Activated CD4-positive, alpha-beta memory T cell treated with anti-CD3 and anti-CD28 coated beads, Interleukin-2, amount 10 ng/mL, durations not matched to agents 7 days and 5 days (primary cell): ENCODE measurements around the gene ATAT1. TPM values are rescaled to one million over a fixed set of nuclear protein-coding genes. Genes with fewer than 3 reads are reported as not detected.
A peak's percentile ranks its signal among the peaks of the same experiment; 100 is the strongest.

Experiments
- CTCF ChIA-PET: fragments of 350-600 bp; sonication (Branson Sonifier 250); formaldehyde crosslinking; loops from one replicate; lab custom pipeline; 2021; ENCODE audit warnings: antibody characterized with exemption, inconsistent platforms; lab: Charles Lee
- POLR2A ChIA-PET: fragments of 350-600 bp; sonication (Branson Sonifier 250); formaldehyde crosslinking; loops from one replicate; lab custom pipeline; 2021; ENCODE audit warnings: antibody characterized with exemption; lab: Charles Lee
- DNase-seq: peaks from one replicate; pipeline ENCODE4 v3.0.0-alpha.2; 2020
- H3K27ac Mint-ChIP-seq: one replicate; pipeline ENCODE4 v1.8.0; 2021; ENCODE audit warnings: mild to moderate bottlenecking, mixed read lengths
- H3K27me3 Mint-ChIP-seq: one replicate; pipeline ENCODE4 v1.8.0; 2021; ENCODE audit warnings: mixed read lengths
- H3K36me3 Mint-ChIP-seq: one replicate; pipeline ENCODE4 v1.8.0; 2021; ENCODE audit warnings: low read depth, mixed read lengths
- H3K4me1 Mint-ChIP-seq: one replicate; pipeline ENCODE4 v1.8.0; 2021; ENCODE audit warnings: mixed read lengths
- H3K4me3 Mint-ChIP-seq: one replicate; pipeline ENCODE4 v1.8.0; 2021; ENCODE audit warnings: mild to moderate bottlenecking, mixed read lengths
- H3K9me3 Mint-ChIP-seq: one replicate; pipeline ENCODE4 v1.8.0; 2021; ENCODE audit warnings: mixed read lengths
- total RNA-seq, 2 experiments: library from RNA; stranded (reverse); gene quantifications; one replicate each; pipeline ENCODE4 v1.2.3, GENCODE V29; 2021

Gene ATAT1
- total RNA-seq, 2 experiments from 2014 or later: 6.3 to 8.0 TPM

DNA sequence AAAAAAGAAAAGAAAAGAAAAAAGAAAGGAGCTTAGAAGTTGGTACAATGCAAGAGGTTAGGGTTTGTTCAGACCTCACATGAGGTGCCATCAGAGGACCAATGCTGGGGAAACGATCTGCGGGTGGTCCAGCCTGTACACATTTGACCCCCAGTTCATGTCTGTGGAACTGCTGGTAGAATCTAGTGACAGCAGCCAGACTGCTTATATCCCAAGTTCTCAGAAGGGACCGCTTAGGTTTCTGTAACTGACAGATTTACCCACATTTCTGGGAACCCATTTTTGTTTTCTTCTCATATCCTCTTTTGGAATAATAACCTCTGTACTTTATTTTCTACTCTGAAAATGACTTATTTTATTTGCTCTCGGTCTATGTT is 55.1 kb downstream of the ATAT1 start:
- Mint-ChIP-seq H3K27ac (peak overlapping the region; percentile 95), H3K4me3 (peak overlapping the region; percentile 93), H3K9me3 (no peaks in the 10 kb centered on the region), H3K4me1 (peaks cover 27% of the 10 kb centered on the region), H3K36me3 (peaks cover 89% of the 10 kb centered on the region), H3K27me3 (no peaks in the 10 kb centered on the region)
- ChIA-PET POLR2A (interaction anchor here (0.8 to 8.5 kb wide), 13 partner anchors 10 to 149 kb away, joined by 3 to 561 read pairs (median 17); partner anchors contain the start of genes DHX16, MDC1, MRPS18B and NRM), CTCF (interaction anchor here (0.7 to 15.7 kb wide), 7 partner anchors 9 to 233 kb away, joined by 3 to 626 read pairs (median 3); partner anchors contain the start of genes DHX16, MDC1, TUBB and VARS2)
- DNase-seq: peak; percentile 34

GRCh38 chr6:30682143-30683117 is 55.8 kb downstream of the ATAT1 start:
- no peaks in the 10 kb centered on the region for H3K9me3 Mint-ChIP-seq
- peak; percentile 94 for DNase-seq
- H3K27me3 Mint-ChIP-seq: no peaks in the 10 kb centered on the region
- peaks cover 24% of the 10 kb centered on the region for H3K4me1 Mint-ChIP-seq
- peak overlapping the region; percentile 95 for H3K27ac Mint-ChIP-seq
- peak overlapping the region; percentile 93 for H3K4me3 Mint-ChIP-seq
- ChIA-PET CTCF (interaction anchor here (0.7 to 15.7 kb wide), 7 partner anchors 10 to 232 kb away, joined by 3 to 626 read pairs (median 3); partner anchors contain the start of genes DHX16, MDC1, TUBB and VARS2), POLR2A (interaction anchor here (0.8 to 8.5 kb wide), 15 partner anchors 9 to 190 kb away, joined by 3 to 561 read pairs (median 5); partner anchors contain the start of genes DHX16, MDC1, MRPS18B and NRM)
- H3K36me3 Mint-ChIP-seq: peaks cover 83% of the 10 kb centered on the region

DNA sequence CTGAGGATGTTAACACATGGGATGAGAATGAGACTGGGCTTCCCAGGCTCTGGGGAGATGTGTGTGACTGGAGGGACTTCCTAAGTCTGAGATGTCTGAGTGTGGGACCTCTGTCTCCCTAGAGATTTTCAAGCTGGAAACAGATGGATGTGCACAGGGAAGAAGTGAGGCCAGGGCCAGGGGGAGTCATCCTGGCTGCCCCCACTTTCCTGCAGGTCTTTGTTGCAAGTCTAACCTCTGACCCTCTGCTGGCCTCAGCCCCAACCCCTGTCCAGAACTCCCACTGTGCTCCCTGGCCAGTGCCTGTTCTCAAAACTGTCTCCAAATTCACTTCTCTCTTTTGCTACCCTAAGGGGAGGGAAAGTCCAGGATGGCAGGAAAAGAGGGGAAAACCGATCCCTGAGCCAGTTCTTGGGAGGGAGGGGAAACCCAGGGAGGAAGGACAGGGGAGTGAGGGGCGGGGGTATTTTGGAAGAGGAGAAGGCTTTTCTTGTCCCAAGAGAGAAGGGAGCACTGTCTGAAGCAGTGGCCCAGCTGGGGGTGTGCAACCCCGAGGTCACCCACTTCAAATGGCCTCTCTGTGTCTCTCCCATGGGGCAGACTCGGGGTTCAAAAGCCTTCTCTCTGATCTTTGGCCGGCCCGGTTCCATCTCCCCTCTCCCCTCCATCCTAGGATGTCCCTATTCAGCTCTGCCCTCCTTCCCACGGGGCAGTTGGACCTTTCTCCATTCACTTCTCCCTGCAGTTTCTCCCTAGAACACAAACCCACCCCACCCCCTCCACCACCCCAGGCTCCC is 56.7 kb downstream of the ATAT1 start:
- Mint-ChIP-seq H3K27me3 (no peaks in the 10 kb centered on the region), H3K4me3 (peak overlapping the region; percentile 93), H3K9me3 (no peaks in the 10 kb centered on the region), H3K27ac (peak overlapping the region; percentile 95), H3K36me3 (peaks cover 86% of the 10 kb centered on the region), H3K4me1 (peaks cover 31% of the 10 kb centered on the region)
- peak; percentile 26 for DNase-seq
- ChIA-PET POLR2A (interaction anchor here (1.0 to 8.5 kb wide), 11 partner anchors 8 to 126 kb away, joined by 3 to 561 read pairs (median 17); partner anchors contain the start of genes DHX16, MDC1, MRPS18B and NRM), CTCF (interaction anchor here (0.5 to 15.7 kb wide), 3 partner anchors 11 to 1107 kb away, joined by 4 to 626 read pairs (median 15); partner anchors contain the start of genes DHX16, MDC1 and TUBB)

- peak overlapping the region; percentile 93 for H3K4me3 Mint-ChIP-seq
- H3K27ac Mint-ChIP-seq: peak overlapping the region; percentile 95
- POLR2A ChIA-PET: interaction anchor here (1.1 to 8.5 kb wide), 8 partner anchors 12 to 70 kb away, joined by 4 to 561 read pairs (median 17); partner anchors contain the start of genes DHX16, MDC1, MRPS18B and TUBB
- H3K9me3 Mint-ChIP-seq: no peaks in the 10 kb centered on the region
- peaks cover 31% of the 10 kb centered on the region for H3K4me1 Mint-ChIP-seq
- no peaks in the 10 kb centered on the region for H3K27me3 Mint-ChIP-seq
- CTCF ChIA-PET: interaction anchor here (0.5 to 15.7 kb wide), 3 partner anchors 15 to 1107 kb away, joined by 4 to 626 read pairs (median 6); partner anchors contain the start of genes MDC1 and TUBB
- H3K36me3 Mint-ChIP-seq: peaks cover 85% of the 10 kb centered on the region
- no peak for DNase-seq
These were observed 57.3 kb downstream of the ATAT1 start for GRCh38 chr6:30683980-30684338.

GRCh38 chr6:30684386-30685156 is 57.9 kb downstream of the ATAT1 start:
- H3K9me3 Mint-ChIP-seq: no peaks in the 10 kb centered on the region
- no peaks in the 10 kb centered on the region for H3K27me3 Mint-ChIP-seq
- peak; percentile 76 for DNase-seq
- peaks cover 81% of the 10 kb centered on the region for H3K36me3 Mint-ChIP-seq
- peak overlapping the region; percentile 95 for H3K27ac Mint-ChIP-seq
- peak overlapping the region; percentile 93 for H3K4me3 Mint-ChIP-seq
- ChIA-PET POLR2A (interaction anchor here (1.1 to 8.5 kb wide), 10 partner anchors 12 to 175 kb away, joined by 3 to 561 read pairs (median 7); partner anchors contain the start of genes DHX16, MDC1, MRPS18B and TUBB), CTCF (interaction anchor here (0.6 to 15.7 kb wide), 3 partner anchors 15 to 44 kb away, joined by 3 to 626 read pairs (median 6); partner anchors contain the start of genes MDC1 and TUBB)
- peaks cover 32% of the 10 kb centered on the region for H3K4me1 Mint-ChIP-seq

DNA sequence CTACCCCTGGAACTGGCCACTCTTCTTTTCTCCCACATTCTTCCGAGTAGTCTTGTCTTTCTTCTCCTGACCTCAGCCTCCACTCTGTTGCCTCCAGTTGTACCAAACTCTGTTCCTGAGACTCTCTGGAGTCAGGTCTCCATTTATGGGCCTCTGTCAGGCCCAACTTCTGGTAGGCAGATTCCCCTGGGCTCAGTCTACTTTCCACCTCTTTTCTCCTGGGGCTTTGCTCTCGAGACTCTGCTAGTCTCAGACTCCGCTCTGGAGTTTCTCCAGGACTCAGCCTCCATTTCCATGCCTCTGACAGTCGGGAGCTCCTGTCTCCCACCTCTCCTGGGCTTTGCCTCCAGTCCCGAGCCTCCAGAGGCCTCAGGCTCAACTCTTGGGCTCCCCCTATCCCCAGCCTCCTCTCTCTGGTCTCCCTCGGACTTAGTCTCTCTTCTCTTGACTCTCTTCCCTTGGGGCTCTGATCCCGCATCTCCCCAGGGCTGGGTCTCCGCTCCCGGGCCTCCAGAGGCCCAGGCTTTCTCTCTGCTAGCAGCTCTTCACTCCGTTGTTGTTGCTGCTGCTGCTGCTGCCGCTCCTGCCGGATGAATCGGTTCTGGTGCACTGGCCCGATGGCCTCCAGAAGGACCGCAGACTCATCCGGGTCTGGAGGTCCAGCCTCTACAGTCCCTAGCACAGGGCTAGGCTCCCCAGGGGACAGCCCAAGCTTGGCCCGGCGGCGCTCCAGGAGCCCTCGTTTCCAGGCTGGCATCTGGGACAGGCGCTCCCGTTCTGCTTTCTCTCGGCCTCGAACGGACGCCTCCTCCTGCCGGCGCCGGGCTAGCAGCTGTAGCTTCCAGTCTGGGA is 58.7 kb downstream of the ATAT1 start:
- peaks cover 75% of the 10 kb centered on the region for H3K36me3 Mint-ChIP-seq

GRCh38 chr6:30686009-30686907 is 59.6 kb downstream of the ATAT1 start, which contains the start of gene PPP1R18:
TSS of gene PPP1R18 (minus strand) at chr6:30686645. CDS start at chr6:30686018, 627 bp downstream.
- ChIA-PET POLR2A (interaction anchor here (0.9 to 8.5 kb wide), 8 partner anchors 14 to 129 kb away, joined by 3 to 561 read pairs (median 6); partner anchors contain the start of genes DHX16, MDC1, MRPS18B and TUBB), CTCF (interaction anchor here (15.7 kb wide), 1 partner anchor 42 kb away, joined by 626 read pairs; the partner anchor contains the start of genes MDC1 and TUBB)
- H3K9me3 Mint-ChIP-seq: no peaks in the 10 kb centered on the region
- peaks cover 70% of the 10 kb centered on the region for H3K36me3 Mint-ChIP-seq
- peak; percentile 87 for DNase-seq
- H3K27me3 Mint-ChIP-seq: no peaks in the 10 kb centered on the region
- peak within 1 kb of the TSS; percentile 94 for H3K27ac Mint-ChIP-seq
- peaks cover 37% of the 10 kb centered on the region for H3K4me1 Mint-ChIP-seq
- H3K4me3 Mint-ChIP-seq: peak within 1 kb of the TSS; percentile 93

More for the DNA sequence above, 58.7 kb downstream of the ATAT1 start:
- Mint-ChIP-seq H3K27me3 (no peaks in the 10 kb centered on the region), H3K4me1 (peaks cover 33% of the 10 kb centered on the region), H3K4me3 (peak overlapping the region; percentile 93), H3K27ac (peak overlapping the region; percentile 94), H3K9me3 (no peaks in the 10 kb centered on the region)
- CTCF ChIA-PET: interaction anchor here (0.9 to 15.7 kb wide), 2 partner anchors 26 to 43 kb away, joined by 3 to 626 read pairs; partner anchors contain the start of genes MDC1 and TUBB
- POLR2A ChIA-PET: interaction anchor here (0.9 to 8.5 kb wide), 9 partner anchors 12 to 176 kb away, joined by 3 to 561 read pairs (median 3); partner anchors contain the start of genes DHX16, MDC1, MRPS18B and TUBB
- DNase-seq: peak; percentile 50

DNA sequence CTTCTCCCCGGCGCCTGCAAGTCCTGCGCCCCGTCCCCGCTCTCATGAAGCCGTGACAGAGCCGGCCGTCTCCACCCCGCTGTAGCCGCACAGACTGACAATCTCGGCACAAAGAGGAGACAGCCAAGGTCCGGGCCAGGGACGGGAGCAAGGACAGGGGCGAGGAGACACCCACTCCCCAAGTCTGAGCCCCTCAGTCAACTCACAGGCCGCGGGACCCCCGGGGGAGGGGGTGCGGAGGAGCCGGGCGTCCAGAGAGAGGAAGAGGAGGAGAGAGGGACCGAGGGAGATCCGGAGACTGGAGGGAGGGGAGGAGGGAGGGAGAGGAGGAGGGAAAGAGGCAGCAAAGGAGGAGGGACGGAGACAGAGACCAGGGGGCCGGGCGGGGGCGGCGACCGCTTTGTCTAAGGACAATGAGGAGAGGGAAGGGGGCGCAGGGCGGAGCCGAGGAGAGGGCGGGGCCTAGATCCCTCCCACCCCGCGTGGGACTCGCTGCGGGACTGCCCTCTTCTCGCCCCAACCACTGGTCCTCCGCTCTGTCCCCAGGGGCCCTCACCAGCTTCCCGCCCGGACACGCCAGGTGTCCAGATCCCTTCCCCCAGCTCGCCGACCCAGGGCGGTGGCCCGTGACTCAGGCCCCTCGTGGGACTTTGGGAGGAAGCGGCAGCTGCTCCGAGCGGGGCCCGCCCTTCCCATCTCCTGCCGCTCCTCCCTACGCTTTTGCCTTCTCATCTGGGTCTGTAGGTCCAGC is 60.4 kb downstream of the ATAT1 start:
- Mint-ChIP-seq H3K4me1 (peaks cover 42% of the 10 kb centered on the region), H3K27me3 (no peaks in the 10 kb centered on the region), H3K36me3 (peaks cover 61% of the 10 kb centered on the region), H3K9me3 (no peaks in the 10 kb centered on the region), H3K4me3 (peak overlapping the region; percentile 93), H3K27ac (peak overlapping the region; percentile 94)
- ChIA-PET CTCF (interaction anchor here (1.1 to 4.8 kb wide), 5 partner anchors 8 to 44 kb away, joined by 3 to 31 read pairs (median 10); partner anchors contain the start of genes DHX16, MDC1 and TUBB), POLR2A (interaction anchor here (1.1 to 6.6 kb wide), 10 partner anchors 8 to 360 kb away, joined by 3 to 88 read pairs (median 10); partner anchors contain the start of genes MDC1, MRPS18B, PPP1R10 and TRIM39)
- DNase-seq: peak; percentile 85
